K562 (cell line): ENCODE data around the gene QRFP. TPM values are rescaled to one million over a fixed set of nuclear protein-coding genes. Genes with fewer than 3 reads are reported as not detected.

Source experiments
- ATAC-seq: fragments of 200-7000 bp; cut with Tn5 transposase; 3 replicates; pipeline ENCODE4 v1.9.1; 2020; ENCODE audit warnings: moderate library complexity
- BruUV-seq: library from RNA; stranded (reverse); fragments of 400-500 nt; replicated peaks from 2 replicates; lab custom pipeline; 2021; lab: Mats Ljungman, UMichigan
- CTCF ChIA-PET: fragments of 300-600 bp; formaldehyde crosslinking; extraction: SDS; loops from one replicate; lab custom pipeline; 2021; ENCODE audit warnings: low intra/inter-chr PET ratio; lab: Yijun Ruan, JAX
- POLR2A ChIA-PET: fragments of 300-600, 350-650 bp; sonication (Branson Sonifier 250); formaldehyde crosslinking; extraction: SDS; loops from one replicate; lab custom pipeline; 2021; ENCODE audit warnings: antibody characterized with exemption, inconsistent platforms; lab: Yijun Ruan, JAX
- DNase-seq, 4 experiments: peaks; one replicate each; pipeline versions ENCODE4 v3.0.0 to v3.0.0-alpha.2; 2011 to 2018; ENCODE audit warnings: low spot score in 3 of 4, mixed read lengths in 3 of 4; ENCODE audit errors: extremely low read depth in 1 of 4
- FAIRE-seq: peaks from 2 replicates; lab custom pipeline; 2011; peaks lifted over from hg19 to GRCh38; lab: Jason Lieb, UNC
- H2AFZ ChIP-seq: 2 replicates; pipeline ENCODE4 v1.6.0; 2011; ENCODE audit warnings: low read depth, low read length, control low read depth, inconsistent platforms
- H3K27ac ChIP-seq: fragments of 200-600 bp; 3 replicates; pipeline ENCODE4 v1.8.0; 2011; ENCODE audit warnings: low read depth, mild to moderate bottlenecking, control low read depth, inconsistent platforms, low read length, moderate library complexity, mixed read lengths; ENCODE audit errors: extremely low read depth
- H3K27me3 ChIP-seq, 2 experiments: fragments of 300-600 bp in 1 of 2; 2 replicates in 1 of 2; 3 replicates in 1 of 2; pipeline versions ENCODE4 v1.6.0 to v1.8.0; 2011; ENCODE audit warnings: inconsistent platforms in 2 of 2, low read length in 2 of 2, mild to moderate bottlenecking in 1 of 2, mixed read lengths in 1 of 2, moderate library complexity in 1 of 2; ENCODE audit not compliant: control insufficient read depth in 2 of 2, insufficient read depth in 2 of 2
- H3K36me3 ChIP-seq: fragments of 300-600 bp; 3 replicates; pipeline ENCODE4 v1.8.0; 2011; ENCODE audit warnings: mild to moderate bottlenecking, low read length, inconsistent platforms; ENCODE audit not compliant: control insufficient read depth, insufficient read depth
- H3K4me1 ChIP-seq, 2 experiments: fragments of 200-600 bp in 1 of 2; replicated peaks in 1 of 2; 2 replicates in 1 of 2; 3 replicates in 1 of 2; pipeline versions ENCODE4 v1.5.1 to v1.8.0; 2011; ENCODE audit warnings: inconsistent platforms in 2 of 2, low read length in 2 of 2, mild to moderate bottlenecking in 1 of 2, mixed read lengths in 1 of 2, moderate library complexity in 1 of 2; ENCODE audit not compliant: control insufficient read depth in 2 of 2, insufficient read depth in 2 of 2
- H3K4me2 ChIP-seq: 2 replicates; pipeline ENCODE4 v1.6.1; 2011; ENCODE audit warnings: low read length, control low read depth, inconsistent platforms, mixed read lengths; ENCODE audit not compliant: insufficient read depth
- H3K4me3 ChIP-seq: fragments of 200-600 bp; sonication (generic), shearing (Covaris generic); 2 replicates; pipeline ENCODE4 v1.5.1; 2016; ENCODE audit warnings: control low read depth, inconsistent platforms
- H3K79me2 ChIP-seq: fragments of 200-600 bp; 3 replicates; pipeline ENCODE4 v1.8.0; 2011; ENCODE audit warnings: low read length, inconsistent platforms; ENCODE audit not compliant: control insufficient read depth, insufficient read depth
- H3K9ac ChIP-seq, 2 experiments: 2 replicates each; pipeline versions ENCODE4 v1.6.0 to v1.6.1; 2011; ENCODE audit warnings: low read depth in 2 of 2, low read length in 2 of 2, control low read depth in 1 of 2, inconsistent platforms in 1 of 2, mild to moderate bottlenecking in 1 of 2, mixed read lengths in 1 of 2; ENCODE audit not compliant: insufficient read depth in 1 of 2
- H3K9me1 ChIP-seq: one replicate; pipeline ENCODE4 v1.6.0; 2011; ENCODE audit warnings: inconsistent platforms, mild to moderate bottlenecking, low read length, moderate library complexity; ENCODE audit not compliant: control insufficient read depth, insufficient read depth
- H3K9me3 ChIP-seq: replicated peaks from 2 replicates; pipeline ENCODE4 v1.5.1; 2011; ENCODE audit warnings: low read depth, low read length, inconsistent platforms; ENCODE audit not compliant: control insufficient read depth, insufficient read depth
- H4K20me1 ChIP-seq: replicated peaks from 2 replicates; pipeline ENCODE4 v1.6.1; 2011; ENCODE audit warnings: low read length, inconsistent platforms, mixed read lengths; ENCODE audit not compliant: control insufficient read depth, insufficient read depth
- ARNT ChIP-seq, 2 experiments: fragments of 450-650 bp; IDR thresholded peaks; 2 replicates each; pipeline ENCODE4 v1.6.1; 2016; ENCODE audit warnings: mild to moderate bottlenecking in 1 of 2
- MIER1 ChIP-seq: fragments of 450-650 bp; IDR thresholded peaks from 2 replicates; pipeline ENCODE4 v1.6.1; 2016; ENCODE audit warnings: antibody characterized with exemption, mild to moderate bottlenecking, low read depth
- MLX ChIP-seq, 2 experiments: fragments of 450-650 bp in 1 of 2; sonication (generic) in 1 of 2; formaldehyde crosslinking; conservative IDR thresholded peaks; 2 replicates each; pipeline versions ENCODE4 v1.4.0 to v1.8.1; 2020 to 2022; ENCODE audit warnings: mild to moderate bottlenecking in 1 of 2, missing genetic modification reagents in 1 of 2
- MTA3 ChIP-seq: fragments of 450-650 bp; formaldehyde crosslinking; IDR thresholded peaks from 2 replicates; pipeline ENCODE4 v1.6.1; 2017; ENCODE audit warnings: mild to moderate bottlenecking, borderline replicate concordance
- WGBS: fragments of 100-300 bp; shearing (Covaris generic); methylation state at CpG from one replicate; pipeline ENCODE4 v1.1.6; 2016; ENCODE audit warnings: low coverage, mixed read lengths; ENCODE audit not compliant: insufficient coverage; ENCODE audit errors: missing lambda C conversion rate; 5-methylcytosine and 5-hydroxymethylcytosine counted together
- in situ Hi-C: fragments of 300-500 bp; cut with MboI; formaldehyde crosslinking; loops from 4 replicates; pipeline ENCODE4 v1.15.0; 2018; ENCODE audit warnings: inconsistent platforms, mixed read lengths
- intact Hi-C: fragments of 100-400 bp; cut with micrococcal nuclease; formaldehyde crosslinking; loops from 2 replicates; pipeline ENCODE4 v1.14.2; 2022
- polyA plus RNA-seq, 8 experiments: library from polyadenylated mRNA; depleted of rRNA in 4 of 8; stranded (reverse) in 5 of 8; unstranded in 3 of 8; fragments of >200 nt; fragmentation: Nextera tagmentation in 2 of 8; fragmentation: Illumina TruSeq in 1 of 8; extraction: Ambion mirVana in 2 of 8; extraction: Trizol in 1 of 8; gene quantifications; 2 replicates each; pipeline versions ENCODE4 v1.2.1 to v1.2.3, GENCODE V29; 2011 to 2014; ENCODE audit warnings: inconsistent platforms in 1 of 8, missing spikeins in 1 of 8
- total RNA-seq, 7 experiments: library from RNA; depleted of rRNA in 6 of 7; stranded (reverse); fragments of >200 nt in 6 of 7; fragmentation: Illumina TruSeq in 2 of 7; extraction: Trizol in 2 of 7; gene quantifications; 2 replicates each; pipeline versions ENCODE4 v1.2.1 to v1.2.3, GENCODE V29; 2011 to 2021; ENCODE audit warnings: low replicate concordance in 1 of 7

Gene QRFP
- total and polyA plus RNA-seq, 9 of the 15 experiments (the other 6 are each of a cell fraction or from before 2014, with no cell fraction given): not detected

GRCh38 chr9:130938652-130939404 lies 42.2 kb upstream of the QRFP start, which contains the start of gene FIBCD1:
Gene FIBCD1, minus strand, starts transcription at chr9:130939247. Its CDS starts 640 bp downstream, at chr9:130938607.
- Histone ChIP-seq H3K9me1 (peaks cover 6% of the 10 kb centered on the region), H3K4me1 (peaks cover 0 to 42% of the 10 kb centered on the region in 2 experiments; a peak in 3 of 5 replicates), H3K4me2 (peak within 1 kb of the TSS; percentile 53), H3K27ac (no peak within 1 kb of the TSS), H3K9me3 (no peaks in the 10 kb centered on the region), H3K36me3 (no peaks in the 10 kb centered on the region), H3K4me3 (peak within 1 kb of the TSS; percentile 41), H3K79me2 (no peaks in the 10 kb centered on the region), H3K9ac (peak within 1 kb of the TSS in 1 of 2 experiments; percentile 18; a peak in 2 of 4 replicates), H4K20me1 (peaks cover 75% of the 10 kb centered on the region), H3K27me3 (peaks cover 70 to 94% of the 10 kb centered on the region in 2 experiments), H2AFZ (peak within 1 kb of the TSS; percentile 54)
- ChIA-PET POLR2A (interaction anchor here (0.7 to 1.0 kb wide), 4 partner anchors 12 to 35 kb away, joined by 3 to 5 read pairs (median 4); no protein-coding TSS in a partner anchor), CTCF (interaction anchor here (0.7 to 6.7 kb wide), 4 partner anchors 72 to 654 kb away, joined by 3 to 135 read pairs (median 6); no protein-coding TSS in a partner anchor)
- intact Hi-C loops (no loop called here), in situ Hi-C loops (no loop called here)
- ATAC-seq (peak; percentile 72), FAIRE-seq (no peak), DNase-seq (peak in 3 of 4 experiments; percentile 94 to 100 (median 97))
- WGBS: 4% methylated on average over 98 of the region's 98 CpGs
- BruUV-seq: no TSS peak
- no peak for TF ChIP-seq MTA3
- no peak for TF ChIP-seq ARNT (IDR thresholded peaks at IDR 0.05)
- TF ChIP-seq MIER1: no peak
- peak in 1 of 2 experiments; percentile 87; a peak in 1 of 4 replicates for TF ChIP-seq MLX (CRISPR knock-in tag; conservative IDR thresholded peaks at IDR 0.05)
